ENCODE measurements around the gene PRKG1.

DNA sequence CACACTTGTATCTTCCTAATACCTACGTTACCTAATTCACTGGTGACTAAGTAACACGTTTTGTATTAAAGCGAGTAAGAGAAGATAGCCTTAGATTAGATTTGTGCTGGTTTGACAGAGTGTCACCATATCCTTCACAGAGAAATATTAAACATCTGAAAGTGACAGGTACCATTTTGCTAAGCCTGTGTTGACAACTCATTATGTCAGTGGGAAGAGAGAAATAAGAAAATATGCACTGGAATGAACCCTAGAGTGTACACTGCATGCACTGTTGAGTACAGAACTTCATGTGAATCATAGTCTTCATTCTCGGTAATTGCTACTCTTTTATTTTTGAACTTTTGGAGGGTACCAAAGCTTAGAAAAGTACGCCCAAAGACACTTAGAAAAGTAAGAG, 10.9 kb downstream of the PRKG1 start:
- TF ChIP-seq, protein P1, sequence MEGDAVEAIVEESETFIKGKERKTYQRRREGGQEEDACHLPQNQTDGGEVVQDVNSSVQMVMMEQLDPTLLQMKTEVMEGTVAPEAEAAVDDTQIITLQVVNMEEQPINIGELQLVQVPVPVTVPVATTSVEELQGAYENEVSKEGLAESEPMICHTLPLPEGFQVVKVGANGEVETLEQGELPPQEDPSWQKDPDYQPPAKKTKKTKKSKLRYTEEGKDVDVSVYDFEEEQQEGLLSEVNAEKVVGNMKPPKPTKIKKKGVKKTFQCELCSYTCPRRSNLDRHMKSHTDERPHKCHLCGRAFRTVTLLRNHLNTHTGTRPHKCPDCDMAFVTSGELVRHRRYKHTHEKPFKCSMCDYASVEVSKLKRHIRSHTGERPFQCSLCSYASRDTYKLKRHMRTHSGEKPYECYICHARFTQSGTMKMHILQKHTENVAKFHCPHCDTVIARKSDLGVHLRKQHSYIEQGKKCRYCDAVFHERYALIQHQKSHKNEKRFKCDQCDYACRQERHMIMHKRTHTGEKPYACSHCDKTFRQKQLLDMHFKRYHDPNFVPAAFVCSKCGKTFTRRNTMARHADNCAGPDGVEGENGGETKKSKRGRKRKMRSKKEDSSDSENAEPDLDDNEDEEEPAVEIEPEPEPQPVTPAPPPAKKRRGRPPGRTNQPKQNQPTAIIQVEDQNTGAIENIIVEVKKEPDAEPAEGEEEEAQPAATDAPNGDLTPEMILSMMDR (IDR thresholded peaks at IDR 0.05; ENCODE audit: insufficient read depth, low read length, poor library complexity, severe bottlenecking) = no peak
- TF ChIP-seq EZH2phosphoT487 (conservative IDR thresholded peaks at IDR 0.05; ENCODE audit: low read length) = no peak
